GM19395 (cell line): Measurements from ENCODE around the gene CNTNAP5.

Source experiments
- ATAC-seq: cut with Tn5 transposase; IDR thresholded peaks from one replicate; pipeline ENCODE4 v1.9.1; 2021; ENCODE audit warnings: mild to moderate bottlenecking, moderate library complexity; ENCODE audit not compliant: unreplicated experiment

The CNTNAP5 gene

DNA sequence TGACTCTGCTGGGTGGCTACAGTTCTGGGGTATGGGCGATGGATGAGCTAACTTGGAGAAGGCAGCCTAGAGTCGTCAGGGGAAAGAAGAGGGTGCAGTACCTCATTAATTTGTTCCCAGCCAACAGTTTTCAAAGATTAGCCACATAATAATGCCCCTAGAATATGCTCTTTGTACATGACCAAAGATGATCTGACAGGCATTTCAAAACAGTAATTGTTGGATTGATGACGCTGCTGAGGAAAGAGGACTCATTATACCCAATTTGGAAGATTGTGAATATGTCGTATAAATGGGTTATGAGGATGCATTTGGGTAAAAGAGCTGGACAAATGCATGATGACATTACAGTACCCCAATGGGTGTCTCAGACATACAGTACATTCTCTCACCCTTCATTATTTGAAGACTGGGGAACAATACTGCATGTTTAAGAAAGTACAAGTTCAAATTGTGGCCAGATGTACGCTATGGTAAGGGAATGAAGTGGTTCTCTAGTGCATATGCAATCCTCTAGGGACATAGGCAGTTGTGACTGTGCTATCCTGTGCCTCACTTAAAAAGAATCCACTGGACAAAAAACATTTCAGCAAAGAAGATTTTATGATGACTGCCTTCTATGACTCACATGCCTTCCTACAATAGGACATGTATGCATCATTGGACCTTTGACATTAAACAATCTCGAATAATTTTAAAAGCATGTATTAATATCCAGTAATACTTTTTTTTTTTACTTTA lies 233.2 kb downstream of the CNTNAP5 start:
- no peak for ATAC-seq

DNA sequence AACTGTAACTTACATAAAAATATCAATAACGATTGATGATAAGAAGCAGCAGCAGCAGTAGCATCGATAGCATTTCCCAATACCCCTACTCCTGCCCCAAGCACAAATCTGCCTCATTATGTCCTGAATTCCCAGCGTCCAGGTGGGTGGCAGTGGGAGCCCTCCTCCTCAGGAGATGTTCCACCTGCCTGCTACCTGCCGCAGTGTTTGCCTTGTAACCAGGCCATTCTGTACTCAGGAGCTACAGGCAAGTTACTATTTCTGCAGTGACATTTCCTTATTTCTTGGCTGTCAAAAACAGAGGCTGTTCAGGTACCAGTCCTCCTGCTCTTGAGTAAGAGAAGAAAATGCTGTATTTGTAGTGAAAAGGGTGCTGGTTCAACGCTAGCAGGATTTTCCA lies 236.4 kb downstream of the CNTNAP5 start:
- ATAC-seq, result no peak

DNA sequence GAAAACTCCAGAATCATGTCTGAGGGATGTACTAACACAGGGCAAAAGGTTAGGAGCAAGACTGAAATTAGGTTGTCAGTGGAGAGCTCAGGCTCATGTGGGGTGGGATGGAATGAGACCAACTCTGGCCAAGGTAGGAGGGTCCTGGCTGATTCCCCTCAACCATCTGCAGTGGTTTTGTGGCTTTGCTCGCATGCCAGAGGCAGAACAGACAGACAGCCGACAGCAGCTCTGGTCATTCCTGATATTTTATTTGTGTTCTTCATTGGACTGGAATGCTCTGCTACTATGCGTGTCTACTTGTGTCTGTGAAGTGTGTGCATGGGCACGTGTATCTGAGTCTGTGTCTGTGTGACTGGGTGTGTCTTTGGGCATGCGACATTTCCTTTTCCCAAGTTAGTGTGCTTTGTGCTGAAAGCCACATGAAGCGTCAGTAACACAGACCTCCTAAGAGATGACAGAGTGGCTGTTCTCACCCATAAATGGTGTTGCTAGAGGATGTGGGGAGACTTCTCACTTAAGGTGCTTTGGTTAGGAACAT lies 239.5 kb downstream of the CNTNAP5 start:
- ATAC-seq, result no peak

DNA sequence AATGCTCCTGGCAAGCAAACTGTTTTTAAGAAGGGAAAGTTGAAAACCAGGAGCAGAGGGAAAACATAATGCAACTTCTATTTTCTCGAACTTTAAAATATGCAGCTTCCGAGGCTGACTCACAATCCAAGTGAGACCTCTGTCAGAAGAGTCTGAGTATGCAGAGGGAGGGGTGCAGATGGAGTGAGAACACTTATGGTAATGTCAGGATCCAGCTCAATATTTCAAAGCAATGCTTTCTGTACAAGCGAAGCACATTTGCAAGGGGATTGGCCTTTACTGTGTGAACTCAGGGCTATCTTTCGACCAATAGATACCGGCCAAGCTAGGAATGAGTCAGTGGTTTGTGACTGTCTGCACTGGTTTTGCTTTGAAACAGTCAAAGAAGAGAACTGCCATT lies 242.7 kb downstream of the CNTNAP5 start:
- no peak for ATAC-seq

DNA sequence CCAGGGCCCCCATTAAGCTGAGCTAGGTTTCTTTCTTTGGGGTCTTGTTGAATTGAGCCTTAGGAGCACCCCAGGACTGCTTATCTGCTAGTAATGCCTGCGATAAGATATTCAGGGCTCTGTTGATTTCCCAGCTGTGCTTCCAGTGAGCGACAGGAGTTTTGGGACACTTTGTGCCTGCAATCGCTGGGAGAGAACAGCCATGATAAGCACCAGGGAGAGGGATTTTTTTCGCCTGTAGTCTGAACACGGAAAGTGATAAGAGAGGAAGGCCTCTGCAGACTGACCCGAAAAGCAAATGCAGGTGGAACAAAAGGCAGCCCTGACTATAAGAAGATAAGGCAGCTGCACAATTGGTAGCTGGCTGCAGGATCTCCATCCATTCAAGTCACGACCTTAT lies 244.3 kb downstream of the CNTNAP5 start:
- no peak for ATAC-seq

DNA sequence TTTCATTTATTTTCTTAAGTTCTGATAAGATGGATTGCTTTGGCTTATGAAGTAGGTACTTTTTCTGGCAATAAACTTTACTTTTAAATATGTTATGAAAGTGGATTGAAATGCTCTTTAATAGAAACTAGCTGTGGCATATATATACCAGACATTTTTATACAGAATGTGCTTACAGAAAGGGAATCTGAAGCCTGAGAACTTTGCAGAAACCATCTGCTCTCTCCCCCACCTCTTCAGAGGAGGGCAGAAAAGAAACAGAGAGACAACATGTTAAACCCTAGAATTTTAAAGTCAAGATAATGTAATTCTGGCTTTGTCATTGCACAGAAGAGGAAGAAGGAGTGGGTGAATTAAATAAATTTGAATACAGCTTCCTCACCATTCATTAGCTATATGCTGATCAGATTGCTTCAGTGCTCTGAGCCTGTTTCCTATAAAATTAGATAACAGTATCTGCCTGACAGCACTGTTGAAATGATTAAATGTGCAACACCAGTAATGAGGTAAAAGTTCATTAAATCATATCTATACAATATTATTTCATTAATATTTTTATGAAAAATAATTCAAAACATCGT lies 247.3 kb downstream of the CNTNAP5 start:
- no peak for ATAC-seq

DNA sequence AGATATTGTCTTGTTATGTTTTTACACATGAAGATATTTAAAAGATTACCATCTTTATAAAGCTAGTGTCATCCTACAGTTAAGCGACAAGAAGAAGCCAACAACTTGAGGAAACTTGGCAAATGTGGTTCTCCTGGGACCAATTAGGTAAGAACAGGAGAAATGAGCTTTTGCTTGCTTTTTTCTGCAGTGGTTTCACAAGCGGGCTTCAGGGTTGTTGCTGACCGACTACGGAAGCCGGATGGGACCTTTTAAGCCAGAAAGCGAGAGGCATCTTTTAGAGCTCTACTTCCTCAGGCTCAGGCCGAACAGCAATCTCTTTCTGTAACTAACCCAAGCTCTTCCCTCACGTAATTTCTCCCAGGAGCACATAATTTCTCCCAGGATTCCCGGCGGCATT lies 256.5 kb downstream of the CNTNAP5 start:
- no peak for ATAC-seq

DNA sequence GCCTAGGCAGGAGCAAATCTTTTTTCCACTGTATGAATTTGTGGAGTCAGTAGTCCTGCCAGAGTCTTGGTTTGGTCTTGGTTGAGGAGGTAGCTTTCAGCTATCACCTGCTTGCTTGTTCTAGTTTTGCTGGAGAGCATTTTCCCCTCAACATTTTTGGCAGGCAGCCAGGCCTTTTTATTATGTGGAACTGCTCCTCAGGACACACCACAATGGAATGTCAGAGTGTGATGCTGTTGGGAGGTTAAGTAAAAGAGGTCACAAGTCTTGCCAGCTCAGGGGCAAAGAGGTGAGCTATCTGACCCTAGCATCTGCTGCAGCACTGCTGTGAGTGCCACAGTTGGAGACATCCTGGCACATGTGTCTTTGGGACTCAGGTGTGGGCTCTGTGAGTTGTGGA lies 258.0 kb downstream of the CNTNAP5 start:
- ATAC-seq, result no peak

DNA sequence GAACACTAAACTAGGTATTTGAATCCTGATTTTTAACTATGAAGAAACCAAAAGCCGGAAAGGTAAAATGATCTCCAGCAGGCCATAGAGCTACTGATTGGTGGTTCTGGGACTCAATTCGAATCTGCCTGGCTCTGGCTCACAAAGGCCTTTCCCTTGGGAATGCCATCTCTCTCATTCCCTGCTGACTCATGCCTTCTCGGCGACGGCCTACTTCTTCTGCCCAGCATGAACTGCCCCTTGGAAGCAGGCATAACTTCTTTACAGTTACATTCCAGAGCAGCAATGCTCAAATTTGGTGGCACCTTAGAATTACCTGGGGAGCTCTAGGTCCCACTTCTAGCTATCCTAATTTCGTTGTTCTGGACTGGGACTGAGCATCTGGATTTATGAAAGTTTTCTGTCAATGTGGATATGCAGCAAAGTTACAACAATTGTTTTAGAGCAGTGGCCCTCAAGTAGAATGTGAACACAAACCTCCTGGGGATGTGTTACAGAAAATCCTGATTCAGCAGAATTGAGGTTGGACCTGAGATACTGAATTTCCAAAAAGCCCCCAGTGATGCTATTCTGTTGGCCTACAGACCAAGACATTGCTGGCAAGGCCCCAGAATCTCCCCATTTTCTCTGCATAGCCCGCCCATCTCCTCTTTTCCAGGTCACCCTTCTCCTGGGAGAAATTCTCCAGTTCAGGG lies 261.1 kb downstream of the CNTNAP5 start:
- no peak for ATAC-seq

DNA sequence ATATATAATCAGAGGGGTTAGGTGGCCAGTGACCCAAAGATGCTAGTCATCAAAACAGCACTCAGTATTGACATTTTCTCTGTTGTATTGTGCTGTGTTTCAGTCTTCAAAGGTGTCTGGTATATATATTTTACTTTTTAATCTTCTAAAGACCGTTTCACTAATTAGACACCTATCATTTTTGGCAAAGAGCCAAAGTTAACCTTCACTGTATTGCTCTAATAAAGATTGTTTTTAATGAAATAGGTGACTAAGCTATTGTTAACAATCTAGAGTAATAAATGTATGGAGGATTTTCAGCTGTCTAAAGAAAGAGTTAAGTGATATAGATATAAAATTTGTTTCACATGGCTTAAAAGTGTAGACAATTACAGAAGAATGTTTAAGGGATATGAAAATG lies 264.0 kb downstream of the CNTNAP5 start:
- ATAC-seq, result no peak

DNA sequence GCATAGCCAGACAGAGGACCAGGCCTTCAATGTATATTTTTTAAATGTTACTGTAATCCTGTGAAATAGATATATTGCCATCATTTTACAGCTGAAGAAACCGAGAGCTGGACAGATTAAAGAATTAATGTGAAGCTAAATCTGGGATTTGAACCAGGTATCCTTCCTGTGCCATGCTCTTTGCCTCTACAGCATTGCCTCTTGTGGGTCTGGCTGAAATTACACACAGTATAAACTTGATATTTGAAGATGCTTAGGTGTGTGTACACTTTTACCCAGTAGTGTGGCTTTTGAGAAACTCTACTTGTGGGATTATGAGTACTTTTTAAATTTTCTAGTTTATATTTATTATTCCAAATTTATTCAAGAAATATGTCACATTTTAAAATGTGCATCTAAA lies 264.5 kb downstream of the CNTNAP5 start:
- no peak for ATAC-seq

DNA sequence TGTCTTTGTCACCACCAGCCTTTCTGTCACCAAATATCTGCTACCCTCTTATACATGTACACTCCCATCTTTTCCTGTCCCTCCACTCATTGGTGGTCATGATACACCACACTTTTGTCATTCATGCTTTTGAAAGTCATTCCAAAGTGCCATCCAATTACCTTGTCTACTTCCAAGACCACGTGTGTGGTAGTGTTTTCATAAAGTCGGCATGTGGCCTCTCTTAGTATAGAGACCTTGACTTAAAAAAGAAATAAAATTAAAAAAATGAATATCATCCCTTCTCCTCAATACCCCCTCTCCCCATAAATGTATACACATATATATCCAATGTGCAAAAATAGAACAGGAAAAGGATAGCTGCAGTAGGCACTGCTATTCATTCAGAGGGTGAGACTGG lies 271.4 kb downstream of the CNTNAP5 start:
- ATAC-seq, result no peak

DNA sequence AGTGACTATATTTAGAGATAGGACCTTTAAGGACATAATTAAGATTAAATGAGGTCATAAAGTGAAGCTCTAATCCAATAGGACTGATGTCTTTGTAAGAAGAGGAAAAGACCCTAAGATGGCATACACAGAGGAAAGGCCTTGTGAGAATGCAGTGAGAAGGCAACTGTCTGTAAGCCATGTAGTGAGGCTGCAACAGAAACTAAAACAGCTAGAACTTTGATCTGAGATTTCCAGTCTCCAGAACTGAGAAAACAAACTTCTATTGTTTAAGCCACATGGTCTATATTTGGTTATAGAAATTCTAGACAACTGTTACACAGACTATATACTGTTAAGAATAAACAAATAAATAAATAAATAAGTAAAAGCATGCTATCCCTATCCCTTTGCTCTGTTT lies 276.8 kb downstream of the CNTNAP5 start:
- no peak for ATAC-seq

DNA sequence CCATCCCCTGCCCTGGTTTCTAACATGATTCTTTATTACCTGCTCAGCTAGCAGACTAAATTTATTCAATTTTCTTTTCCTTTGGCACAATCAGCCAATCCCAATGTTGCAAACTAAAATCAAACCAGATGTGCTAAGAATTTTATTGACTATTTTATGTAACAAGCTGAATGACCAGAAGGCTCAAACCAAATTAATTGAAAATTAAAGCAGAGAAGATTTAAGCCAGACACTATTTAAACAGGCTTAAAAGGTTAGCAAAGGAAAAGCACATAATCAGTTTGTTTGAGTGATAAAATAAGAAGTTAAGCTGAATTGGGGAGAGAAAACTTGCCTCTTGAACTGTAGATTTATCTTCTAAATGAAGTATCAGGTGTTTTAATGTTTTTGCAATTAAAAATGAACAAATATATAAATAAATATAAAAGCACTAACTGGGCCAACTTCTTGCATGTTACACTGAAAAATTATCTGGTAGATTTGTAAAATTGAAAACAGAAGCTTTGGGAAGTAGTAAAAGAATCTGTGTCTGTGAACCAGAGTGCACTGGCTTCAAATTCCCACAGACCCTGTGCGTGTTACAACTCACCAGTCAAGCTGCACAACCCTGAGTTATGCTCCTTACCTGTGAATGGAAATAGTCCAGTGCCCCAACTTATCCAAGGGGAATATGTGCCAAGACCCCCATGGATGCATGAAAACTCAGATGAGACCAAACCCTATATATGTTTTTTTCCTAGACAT lies 283.4 kb downstream of the CNTNAP5 start:
- no peak for ATAC-seq

DNA sequence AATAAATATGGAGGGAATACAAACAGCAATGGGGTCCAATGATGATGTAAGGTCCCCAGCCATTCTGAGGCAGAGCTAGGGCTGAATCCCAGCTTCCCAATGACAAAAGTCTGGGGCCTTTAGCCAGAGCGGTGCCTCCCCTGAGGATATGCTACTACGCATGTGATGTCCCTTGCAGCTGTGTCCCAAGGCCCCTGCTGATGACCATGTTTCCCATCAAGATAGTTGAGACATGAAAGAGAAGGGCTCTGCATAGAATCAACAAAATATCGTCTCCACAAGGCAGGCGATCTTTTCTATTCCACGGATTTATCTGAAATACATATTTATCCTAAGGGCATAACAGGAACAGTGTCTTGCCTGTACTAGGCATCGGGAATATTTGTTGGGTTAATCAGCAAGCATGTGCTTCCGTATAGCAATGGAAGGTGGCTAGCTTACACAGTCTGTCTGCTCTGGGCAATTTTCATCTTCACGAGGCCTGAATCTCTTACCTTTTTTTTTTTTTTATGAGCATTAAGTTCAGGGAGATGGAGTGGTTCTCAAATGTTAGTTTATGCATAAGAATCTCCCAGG lies 284.6 kb downstream of the CNTNAP5 start:
- no peak for ATAC-seq

DNA sequence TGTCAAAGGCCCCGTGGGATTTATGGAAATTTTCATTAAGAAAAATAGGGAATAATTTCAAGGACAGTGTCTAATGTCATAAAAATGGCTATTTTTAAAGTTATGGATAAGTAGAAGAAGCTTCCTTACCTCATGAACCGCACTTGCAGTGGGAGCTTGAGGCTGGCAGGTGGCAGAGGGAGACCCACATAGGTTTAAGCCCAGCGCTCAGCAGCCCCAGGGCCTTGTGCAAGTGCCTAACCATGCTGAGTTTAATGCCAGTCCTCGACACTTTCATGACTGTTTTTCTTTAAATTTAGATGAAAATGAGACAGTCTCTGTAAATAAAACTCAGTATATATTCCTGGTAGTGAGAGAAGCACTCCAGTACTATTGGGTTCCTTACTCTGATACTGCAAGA lies 285.6 kb downstream of the CNTNAP5 start:
- no peak for ATAC-seq

DNA sequence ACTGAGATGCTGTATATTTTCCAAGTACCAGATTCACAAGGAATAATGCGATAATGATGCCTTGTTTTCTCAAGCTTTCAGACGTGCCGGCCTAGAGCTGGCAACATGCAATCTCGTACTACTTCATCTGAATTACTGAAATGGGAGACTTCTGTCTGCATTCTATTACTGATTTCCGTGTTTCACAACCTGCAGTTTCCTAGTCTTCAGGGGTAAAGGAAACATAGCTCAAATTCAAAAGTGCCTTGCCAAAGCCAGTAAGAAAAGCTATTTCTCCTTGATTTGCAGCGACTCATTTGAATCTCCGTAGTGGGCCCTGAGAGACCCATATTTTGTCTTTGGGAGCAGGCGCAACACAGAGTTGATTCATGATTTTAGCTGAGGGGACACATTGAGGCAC lies 289.0 kb downstream of the CNTNAP5 start:
- ATAC-seq, result no peak

DNA sequence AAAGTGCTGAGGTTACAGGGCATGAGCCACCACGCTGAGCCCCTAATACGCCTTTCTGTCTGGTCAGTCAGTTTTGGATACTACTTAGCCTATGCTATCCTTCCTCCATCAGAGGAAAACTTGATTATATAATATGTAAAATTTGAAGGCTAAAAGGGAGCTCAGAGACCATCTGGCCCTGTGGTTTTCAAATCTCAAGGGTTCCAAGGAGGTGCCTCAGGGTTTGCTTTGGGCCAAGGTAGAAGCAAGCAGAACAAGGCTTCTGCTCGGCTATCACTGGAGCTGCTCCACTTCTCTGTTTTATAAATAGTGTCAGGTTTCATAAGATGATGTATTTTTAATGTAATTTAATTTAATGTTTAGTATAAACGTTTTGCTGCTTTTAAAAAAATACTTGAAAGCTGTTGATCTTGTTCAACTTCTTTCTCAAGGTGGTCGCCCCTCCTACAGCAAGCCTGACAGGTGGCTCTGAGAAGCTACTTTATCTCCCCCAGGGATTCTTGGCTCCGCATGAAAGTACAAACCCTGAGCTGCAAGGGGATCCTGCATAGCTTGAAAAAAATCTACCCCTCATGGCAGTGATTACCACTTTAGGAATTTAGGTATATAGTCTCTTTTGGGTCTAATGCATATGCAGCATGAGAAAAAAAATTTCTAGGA lies 290.3 kb downstream of the CNTNAP5 start:
- ATAC-seq, result no peak

DNA sequence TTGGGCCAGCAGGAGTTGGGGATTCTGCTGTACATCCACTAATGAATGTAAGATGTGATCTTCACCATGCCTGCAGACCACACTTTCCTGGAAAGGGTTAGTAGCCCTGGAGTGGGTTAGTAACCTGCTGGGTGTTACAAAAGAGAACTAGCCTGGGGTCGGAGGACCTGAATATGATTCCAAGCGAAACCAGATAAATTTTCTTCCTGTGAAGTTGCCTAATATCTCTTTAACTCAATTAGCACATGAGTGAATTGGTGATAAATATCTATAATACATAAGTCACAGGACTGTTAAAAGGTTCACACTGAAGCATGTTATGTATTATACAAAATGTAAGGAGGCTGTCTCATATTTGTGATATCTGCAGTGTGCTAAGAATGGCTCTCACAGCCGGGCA lies 291.0 kb downstream of the CNTNAP5 start:
- no peak for ATAC-seq

DNA sequence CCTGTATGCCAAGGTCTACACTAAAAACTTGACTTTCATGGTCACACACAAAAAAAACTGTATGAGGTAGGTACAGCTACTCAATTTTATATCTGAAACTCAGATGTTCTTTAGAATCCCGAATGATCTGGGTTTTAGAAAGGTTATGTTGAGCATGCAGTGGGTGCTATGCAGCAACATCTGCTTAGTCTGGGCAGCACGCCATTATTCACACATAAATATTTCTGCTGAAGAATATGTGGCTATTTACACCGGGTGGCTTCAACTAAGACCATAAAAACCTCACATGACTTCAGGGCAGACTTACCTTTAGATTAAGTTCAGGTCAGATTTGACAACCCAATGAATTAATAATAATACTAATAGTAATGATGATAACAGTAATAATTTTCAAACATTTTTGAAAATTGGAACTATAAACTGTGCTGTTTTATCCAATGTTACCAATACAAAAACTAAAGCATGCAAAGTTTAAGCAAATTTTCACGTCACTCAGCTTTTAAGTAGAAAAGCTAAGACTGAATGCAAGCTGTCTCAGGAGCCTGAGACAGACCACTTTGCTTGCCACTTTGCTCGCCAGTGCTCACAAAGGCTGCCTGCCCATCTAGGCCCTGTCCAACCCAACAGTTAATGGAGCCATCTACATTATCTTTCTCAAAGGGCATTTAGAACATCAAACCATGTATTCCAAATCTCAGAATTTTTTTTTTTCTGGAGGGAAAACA lies 292.0 kb downstream of the CNTNAP5 start:
- no peak for ATAC-seq
